K562 (cell line): ENCODE data around the gene NDUFS8. TPM values are rescaled to one million over a fixed set of nuclear protein-coding genes. Genes with fewer than 3 reads are reported as not detected.

ENCODE experiments used
- COPS2 ChIP-seq: fragments of 450-650 bp; conservative IDR thresholded peaks from 2 replicates; pipeline ENCODE4 v1.6.1; 2016; ENCODE audit warnings: mild to moderate bottlenecking, moderate library complexity
- HNRNPUL1 ChIP-seq: fragments of 200-400 bp; formaldehyde crosslinking; IDR thresholded peaks from 2 replicates; pipeline ENCODE4 v1.6.1; 2017; ENCODE audit warnings: low read length
- IRF2 ChIP-seq: sonication (generic); formaldehyde crosslinking; IDR thresholded peaks from 2 replicates; pipeline ENCODE4 v1.8.1; 2022; ENCODE audit warnings: mild to moderate bottlenecking, missing genetic modification reagents
- NEUROD1 ChIP-seq: fragments of 150-350 bp; IDR thresholded peaks from 2 replicates; pipeline ENCODE4 v1.6.1; 2014; ENCODE audit warnings: borderline replicate concordance, low read length, low read depth; ENCODE audit not compliant: partially characterized antibody
- OTX1 ChIP-seq: fragments of 450-650 bp; formaldehyde crosslinking; IDR thresholded peaks from 2 replicates; pipeline ENCODE4 v1.4.0; 2022; ENCODE audit warnings: mild to moderate bottlenecking
- POLR3A ChIP-seq: IDR thresholded peaks from 2 replicates; pipeline ENCODE4 v1.6.1; 2011; ENCODE audit warnings: borderline replicate concordance, mild to moderate bottlenecking, moderate library complexity; ENCODE audit not compliant: insufficient read length, insufficient read depth; ENCODE audit errors: extremely low read depth
- SIN3A ChIP-seq, 2 experiments: fragments of 150-350 bp in 1 of 2; IDR thresholded peaks; 2 replicates each; pipeline ENCODE4 v1.6.1; 2011 to 2016; ENCODE audit warnings: borderline replicate concordance in 2 of 2, low read depth in 2 of 2, low read length in 2 of 2, mild to moderate bottlenecking in 2 of 2, moderate library complexity in 2 of 2; ENCODE audit not compliant: control insufficient read depth in 1 of 2
- SMAD3 ChIP-seq: fragments of 450-650 bp; formaldehyde crosslinking; conservative IDR thresholded peaks from 2 replicates; pipeline ENCODE4 v1.4.0; 2020; ENCODE audit warnings: mild to moderate bottlenecking
- SREBF1 ChIP-seq: fragments of 150-350 bp; IDR thresholded peaks from 2 replicates; pipeline ENCODE4 v1.6.1; 2014; ENCODE audit warnings: antibody characterized with exemption, low read depth, low read length, borderline replicate concordance
- ZKSCAN1 ChIP-seq: fragments of 150-350 bp; IDR thresholded peaks from 2 replicates; pipeline ENCODE4 v1.6.1; 2016; ENCODE audit warnings: low read depth, low read length
- ZNF224 ChIP-seq: sonication (generic); formaldehyde crosslinking; IDR thresholded peaks from 2 replicates; pipeline ENCODE4 v1.8.0; 2022; ENCODE audit warnings: mild to moderate bottlenecking, missing genetic modification reagents
- ZNF3 ChIP-seq: fragments of 250-450 bp; sonication (Bioruptor Pico); IDR thresholded peaks from 2 replicates; pipeline ENCODE4 v1.5.0; 2021; ENCODE audit warnings: mild to moderate bottlenecking, moderate library complexity
- ZNF57 ChIP-seq: fragments of 450-650 bp; formaldehyde crosslinking; IDR thresholded peaks from 2 replicates; pipeline ENCODE4 v1.4.0; 2020; ENCODE audit warnings: mild to moderate bottlenecking, moderate library complexity
- ZNF780A ChIP-seq: fragments of 250-450 bp; sonication (Bioruptor Pico); IDR thresholded peaks from 2 replicates; pipeline ENCODE4 v1.5.0; 2021; ENCODE audit warnings: mild to moderate bottlenecking
- ZZZ3 ChIP-seq: fragments of 450-650 bp; IDR thresholded peaks from 2 replicates; pipeline ENCODE4 v1.6.1; 2016; ENCODE audit warnings: antibody characterized with exemption, mild to moderate bottlenecking, moderate library complexity
- polyA plus RNA-seq, 8 experiments: library from polyadenylated mRNA; depleted of rRNA in 4 of 8; stranded (reverse) in 5 of 8; unstranded in 3 of 8; fragments of >200 nt; fragmentation: Nextera tagmentation in 2 of 8; fragmentation: Illumina TruSeq in 1 of 8; extraction: Ambion mirVana in 2 of 8; extraction: Trizol in 1 of 8; gene quantifications; 2 replicates each; pipeline versions ENCODE4 v1.2.1 to v1.2.3, GENCODE V29; 2011 to 2014; ENCODE audit warnings: inconsistent platforms in 1 of 8, missing spikeins in 1 of 8
- total RNA-seq, 7 experiments: library from RNA; depleted of rRNA in 6 of 7; stranded (reverse); fragments of >200 nt in 6 of 7; fragmentation: Illumina TruSeq in 2 of 7; extraction: Trizol in 2 of 7; gene quantifications; 2 replicates each; pipeline versions ENCODE4 v1.2.1 to v1.2.3, GENCODE V29; 2011 to 2021; ENCODE audit warnings: low replicate concordance in 1 of 7
- TF ChIP-seq, protein P1 (sequence below): fragments of 250-450 bp; sonication (Bioruptor Pico); IDR thresholded peaks from 2 replicates; pipeline ENCODE4 v1.4.0; 2020; ENCODE audit warnings: mild to moderate bottlenecking, moderate library complexity
- TF ChIP-seq, protein P2 (sequence below): fragments of 450-650 bp; formaldehyde crosslinking; IDR thresholded peaks from 2 replicates; pipeline ENCODE4 v1.4.0; 2020; ENCODE audit warnings: mild to moderate bottlenecking, moderate library complexity
- TF ChIP-seq, protein P3 (sequence below): conservative IDR thresholded peaks from 2 replicates; pipeline ENCODE4 v1.6.1; 2011; ENCODE audit warnings: low read depth, mild to moderate bottlenecking, low read length; ENCODE audit not compliant: control insufficient read depth
- TF ChIP-seq, protein P4 (sequence below): fragments of 450-650 bp; formaldehyde crosslinking; conservative IDR thresholded peaks from 2 replicates; pipeline ENCODE4 v1.4.0; 2022; ENCODE audit warnings: mild to moderate bottlenecking, missing genetic modification characterization

NDUFS8 gene
- total and polyA plus RNA-seq, 9 of the 15 experiments (the other 6 are each of a cell fraction or from before 2014, with no cell fraction given) = 36.5 to 351 (median 101) TPM

DNA sequence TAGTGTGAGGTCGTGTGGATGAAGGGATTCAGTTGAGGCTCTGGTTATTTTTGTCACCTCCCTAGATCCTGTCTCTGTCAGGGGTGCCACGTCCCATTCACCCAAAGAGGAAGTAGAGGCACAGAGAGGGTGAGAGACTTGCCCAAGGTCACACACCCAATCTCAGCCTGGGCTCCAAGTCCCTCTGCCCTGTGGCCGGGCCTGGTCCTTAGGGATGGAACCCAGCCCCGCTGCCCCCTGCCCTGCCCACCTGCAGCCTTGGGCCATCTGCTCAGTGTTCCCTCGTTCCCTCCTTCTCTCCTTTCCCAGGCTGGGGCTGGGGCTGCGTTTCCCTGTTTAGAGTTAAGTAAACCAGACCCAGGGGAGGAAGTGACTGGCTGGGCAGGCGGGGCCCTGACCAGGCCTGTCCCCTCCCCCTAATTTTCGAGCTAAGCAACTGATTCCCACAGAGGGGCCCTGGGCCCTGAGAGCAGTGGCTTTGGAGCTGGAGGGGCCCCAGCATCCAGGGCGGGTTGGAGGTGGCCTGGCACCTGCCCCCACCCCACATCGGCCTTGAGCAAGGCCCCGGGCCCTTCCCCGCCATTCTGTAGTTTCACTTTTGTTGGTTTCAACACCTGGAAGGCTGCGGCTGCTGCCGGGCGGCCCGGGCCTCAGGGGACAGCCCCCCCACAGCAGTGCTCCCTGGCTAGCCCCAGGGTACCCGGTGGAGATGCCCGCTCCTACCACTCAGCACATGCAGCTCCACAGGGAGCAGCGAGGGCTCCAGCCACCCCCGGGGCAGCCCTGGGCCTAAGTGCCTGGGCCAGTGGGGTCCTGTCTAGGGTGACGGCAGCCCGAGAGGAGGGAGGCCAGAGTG lies 9.8 kb downstream of the NDUFS8 start (continued):
- TF ChIP-seq, protein P1, sequence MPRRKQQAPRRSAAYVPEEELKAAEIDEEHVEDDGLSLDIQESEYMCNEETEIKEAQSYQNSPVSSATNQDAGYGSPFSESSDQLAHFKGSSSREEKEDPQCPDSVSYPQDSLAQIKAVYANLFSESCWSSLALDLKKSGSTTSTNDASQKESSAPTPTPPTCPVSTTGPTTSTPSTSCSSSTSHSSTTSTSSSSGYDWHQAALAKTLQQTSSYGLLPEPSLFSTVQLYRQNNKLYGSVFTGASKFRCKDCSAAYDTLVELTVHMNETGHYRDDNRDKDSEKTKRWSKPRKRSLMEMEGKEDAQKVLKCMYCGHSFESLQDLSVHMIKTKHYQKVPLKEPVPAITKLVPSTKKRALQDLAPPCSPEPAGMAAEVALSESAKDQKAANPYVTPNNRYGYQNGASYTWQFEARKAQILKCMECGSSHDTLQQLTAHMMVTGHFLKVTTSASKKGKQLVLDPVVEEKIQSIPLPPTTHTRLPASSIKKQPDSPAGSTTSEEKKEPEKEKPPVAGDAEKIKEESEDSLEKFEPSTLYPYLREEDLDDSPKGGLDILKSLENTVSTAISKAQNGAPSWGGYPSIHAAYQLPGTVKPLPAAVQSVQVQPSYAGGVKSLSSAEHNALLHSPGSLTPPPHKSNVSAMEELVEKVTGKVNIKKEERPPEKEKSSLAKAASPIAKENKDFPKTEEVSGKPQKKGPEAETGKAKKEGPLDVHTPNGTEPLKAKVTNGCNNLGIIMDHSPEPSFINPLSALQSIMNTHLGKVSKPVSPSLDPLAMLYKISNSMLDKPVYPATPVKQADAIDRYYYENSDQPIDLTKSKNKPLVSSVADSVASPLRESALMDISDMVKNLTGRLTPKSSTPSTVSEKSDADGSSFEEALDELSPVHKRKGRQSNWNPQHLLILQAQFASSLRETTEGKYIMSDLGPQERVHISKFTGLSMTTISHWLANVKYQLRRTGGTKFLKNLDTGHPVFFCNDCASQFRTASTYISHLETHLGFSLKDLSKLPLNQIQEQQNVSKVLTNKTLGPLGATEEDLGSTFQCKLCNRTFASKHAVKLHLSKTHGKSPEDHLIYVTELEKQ (CRISPR knock-in tag) = no peak
- TF ChIP-seq COPS2 = no peak
- no peak for TF ChIP-seq ZNF57 (CRISPR knock-in tag)
- TF ChIP-seq NEUROD1 = no peak
- no peak for TF ChIP-seq ZNF3 (CRISPR knock-in tag)
- TF ChIP-seq HNRNPUL1 = no peak
- no peak; the same call in 1 of the 2 replicates for TF ChIP-seq IRF2
- no peak for TF ChIP-seq ZZZ3
- peak in 1 of 2 experiments; percentile 10; a peak in 1 of 4 replicates for TF ChIP-seq SIN3A (IDR thresholded peaks at IDR 0.05; ENCODE audit: borderline replicate concordance in 2 of 2, control insufficient read depth in 1 of 2, low read depth in 2 of 2, low read length in 2 of 2)
- TF ChIP-seq SREBF1 = no peak
- TF ChIP-seq POLR3A = no peak
- TF ChIP-seq, protein P2, sequence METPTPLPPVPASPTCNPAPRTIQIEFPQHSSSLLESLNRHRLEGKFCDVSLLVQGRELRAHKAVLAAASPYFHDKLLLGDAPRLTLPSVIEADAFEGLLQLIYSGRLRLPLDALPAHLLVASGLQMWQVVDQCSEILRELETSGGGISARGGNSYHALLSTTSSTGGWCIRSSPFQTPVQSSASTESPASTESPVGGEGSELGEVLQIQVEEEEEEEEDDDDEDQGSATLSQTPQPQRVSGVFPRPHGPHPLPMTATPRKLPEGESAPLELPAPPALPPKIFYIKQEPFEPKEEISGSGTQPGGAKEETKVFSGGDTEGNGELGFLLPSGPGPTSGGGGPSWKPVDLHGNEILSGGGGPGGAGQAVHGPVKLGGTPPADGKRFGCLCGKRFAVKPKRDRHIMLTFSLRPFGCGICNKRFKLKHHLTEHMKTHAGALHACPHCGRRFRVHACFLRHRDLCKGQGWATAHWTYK (CRISPR knock-in tag) = no peak
- TF ChIP-seq OTX1 (CRISPR knock-in tag) = 0 out of 2 replicates have a peak, but pooled peaks have one; percentile 36
- TF ChIP-seq, protein P3, sequence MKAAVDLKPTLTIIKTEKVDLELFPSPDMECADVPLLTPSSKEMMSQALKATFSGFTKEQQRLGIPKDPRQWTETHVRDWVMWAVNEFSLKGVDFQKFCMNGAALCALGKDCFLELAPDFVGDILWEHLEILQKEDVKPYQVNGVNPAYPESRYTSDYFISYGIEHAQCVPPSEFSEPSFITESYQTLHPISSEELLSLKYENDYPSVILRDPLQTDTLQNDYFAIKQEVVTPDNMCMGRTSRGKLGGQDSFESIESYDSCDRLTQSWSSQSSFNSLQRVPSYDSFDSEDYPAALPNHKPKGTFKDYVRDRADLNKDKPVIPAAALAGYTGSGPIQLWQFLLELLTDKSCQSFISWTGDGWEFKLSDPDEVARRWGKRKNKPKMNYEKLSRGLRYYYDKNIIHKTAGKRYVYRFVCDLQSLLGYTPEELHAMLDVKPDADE = no peak
- TF ChIP-seq, protein P4, sequence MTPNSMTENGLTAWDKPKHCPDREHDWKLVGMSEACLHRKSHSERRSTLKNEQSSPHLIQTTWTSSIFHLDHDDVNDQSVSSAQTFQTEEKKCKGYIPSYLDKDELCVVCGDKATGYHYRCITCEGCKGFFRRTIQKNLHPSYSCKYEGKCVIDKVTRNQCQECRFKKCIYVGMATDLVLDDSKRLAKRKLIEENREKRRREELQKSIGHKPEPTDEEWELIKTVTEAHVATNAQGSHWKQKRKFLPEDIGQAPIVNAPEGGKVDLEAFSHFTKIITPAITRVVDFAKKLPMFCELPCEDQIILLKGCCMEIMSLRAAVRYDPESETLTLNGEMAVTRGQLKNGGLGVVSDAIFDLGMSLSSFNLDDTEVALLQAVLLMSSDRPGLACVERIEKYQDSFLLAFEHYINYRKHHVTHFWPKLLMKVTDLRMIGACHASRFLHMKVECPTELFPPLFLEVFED (CRISPR knock-in tag) = no peak
- no peak for TF ChIP-seq ZNF224 (CRISPR knock-in tag)
- TF ChIP-seq ZKSCAN1 = no peak
- TF ChIP-seq ZNF780A (CRISPR knock-in tag) = no peak
- 0 out of 2 replicates have a peak, but pooled peaks have one; percentile 32 for TF ChIP-seq SMAD3 (CRISPR knock-in tag)
